Stomach (tissue), 9 donors: ENCODE measurements around the gene BDH1. TPM values are rescaled to one million over a fixed set of nuclear protein-coding genes. Genes with fewer than 3 reads are reported as not detected.
A peak's percentile ranks its signal among the peaks of the same experiment; 100 is the strongest.
"Not testable (repeated sequence)": the region's sequence is repeated elsewhere in the genome, so short reads cannot be mapped to it uniquely, and the experiment has no call there.

Source experiments
- DNase-seq, 2 donors: peaks; one replicate each; pipeline versions ENCODE4 v3.0.0 to v3.0.0-alpha.2; 2013 to 2019
- H3K27ac ChIP-seq, 5 donors: fragments of 200-600 bp in 4 of 5; sonication (generic) in 4 of 5; one replicate each; pipeline ENCODE4 v1.5.1; 2013 to 2019; ENCODE audit warnings: mild to moderate bottlenecking in 1 of 5, moderate library complexity in 1 of 5
- H3K27me3 ChIP-seq, 3 donors: fragments of 200-600 bp; sonication (generic); one replicate each; pipeline ENCODE4 v1.5.1; 2017 to 2019; ENCODE audit warnings: mixed run types in 1 of 3
- H3K36me3 ChIP-seq, 4 donors: fragments of 200-600 bp; sonication (generic); 1 replicate in 3 of 4; 2 replicates in 1 of 4; pipeline ENCODE4 v1.5.1; 2016 to 2019
- H3K4me1 ChIP-seq, 4 donors: fragments of 200-600 bp; sonication (generic); one replicate each; pipeline ENCODE4 v1.5.1; 2016 to 2019
- H3K4me3 ChIP-seq, 4 donors: fragments of 200-600 bp; sonication (generic) in 3 of 4; one replicate each; pipeline ENCODE4 v1.5.1; 2016 to 2019; ENCODE audit warnings: mild to moderate bottlenecking in 1 of 4
- H3K9me3 ChIP-seq, 4 donors: fragments of 200-600 bp; sonication (generic); one replicate each; pipeline ENCODE4 v1.5.1; 2016 to 2019
- CTCF ChIP-seq, 7 experiments: fragments of 450-650 bp in 4 of 7; fragments of 200-600 bp in 3 of 7; sonication (generic) in 3 of 7; IDR thresholded peaks; one replicate each; pipeline ENCODE4 v1.5.1; 2016 to 2019; ENCODE audit warnings: antibody characterized with exemption in 7 of 7, control low read depth in 2 of 7, mild to moderate bottlenecking in 1 of 7
- EP300 ChIP-seq: sonication (generic); formaldehyde crosslinking; IDR thresholded peaks from one replicate; pipeline ENCODE4 v1.6.1; 2017; ENCODE audit warnings: antibody characterized with exemption
- POLR2A ChIP-seq, 4 donors: fragments of 450-650 bp; IDR thresholded peaks; one replicate each; pipeline ENCODE4 v1.6.1; 2016; ENCODE audit warnings: antibody characterized with exemption in 4 of 4, control low read depth in 2 of 4, mild to moderate bottlenecking in 1 of 4, moderate library complexity in 1 of 4
- POLR2AphosphoS5 ChIP-seq, 3 donors: sonication (generic); formaldehyde crosslinking; IDR thresholded peaks; one replicate each; pipeline ENCODE4 v1.6.1; 2016; ENCODE audit warnings: antibody characterized with exemption in 3 of 3
- WGBS, 5 donors: extraction: QIAGEN DNeasy Blood & Tissue Kit in 3 of 5; methylation state at CpG; one replicate each; pipeline versions ENCODE4 v1.1.5 to v1.1.7; 2013 to 2018; 5-methylcytosine and 5-hydroxymethylcytosine counted together
- intact Hi-C: fragments of 100-400 bp; cut with DNase I; formaldehyde crosslinking; loops from one replicate; pipeline ENCODE4 v1.15.1; 2023; ENCODE audit warnings: low total_unique reads
- polyA plus RNA-seq, 3 donors: library from polyadenylated mRNA; stranded (reverse); fragments of 200-250 nt; gene quantifications; one replicate each; pipeline ENCODE4 v1.2.3, GENCODE V29; 2013
- total RNA-seq, 5 donors: library from RNA; depleted of rRNA; stranded (reverse); fragments of >200 nt; gene quantifications; one replicate each; pipeline versions ENCODE4 v1.1.0 to v1.2.3, GENCODE V29; 2014 to 2016
- donor health status: healthy with polysubstance abuse.
- donor health status: Bipolar disorder and iron deficiency.
- donor health status: healthy.

BDH1 gene
- total and polyA plus RNA-seq, 8 donors, result 3.5 to 128 (median 20.6) TPM

- Histone ChIP-seq H3K27ac (no peak overlapping the region), H3K36me3 (no peaks in the 10 kb centered on the region), H3K4me1 (no peaks in the 10 kb centered on the region), H3K4me3 (no peak overlapping the region), H3K27me3 (peaks cover 0 to 8% (median 0%) of the 10 kb centered on the region in 3 donors), H3K9me3 (no peaks in the 10 kb centered on the region)
- intact Hi-C loops, result no loop called here
- no peak for TF ChIP-seq EP300
- no peak for TF ChIP-seq POLR2AphosphoS5 (IDR thresholded peaks at IDR 0.05)
- no peak for TF ChIP-seq POLR2A (IDR thresholded peaks at IDR 0.05)
- TF ChIP-seq CTCF (IDR thresholded peaks at IDR 0.05), result no peak
- no peak for DNase-seq
- WGBS, 5 donors, result 90 to 98% (median 95%) methylated on average over 3 of the region's 3 CpGs
Measured at GRCh38 chr3:197480320-197480719, 75.4 kb downstream of the BDH1 start.

GRCh38 chr3:197478746-197479668 is 76.8 kb downstream of the BDH1 start:
- H3K36me3 ChIP-seq, result no peaks in the 10 kb centered on the region
- DNase-seq, result peak in 1 of 2 donors; percentile 37
- H3K4me1 ChIP-seq, result no peaks in the 10 kb centered on the region
- intact Hi-C loops, result no loop called here
- H3K9me3 ChIP-seq, result no peaks in the 10 kb centered on the region
- TF ChIP-seq POLR2AphosphoS5 (IDR thresholded peaks at IDR 0.05), result no peak
- no peak for TF ChIP-seq CTCF (IDR thresholded peaks at IDR 0.05)
- TF ChIP-seq EP300, result no peak
- no peak for TF ChIP-seq POLR2A (IDR thresholded peaks at IDR 0.05)
- no peak overlapping the region for H3K27ac ChIP-seq
- WGBS, 5 donors, result 71 to 82% (median 79%) methylated on average over 8 to 11 of the region's 11 CpGs
- peaks cover 0 to 8% (median 0%) of the 10 kb centered on the region in 3 donors for H3K27me3 ChIP-seq
- H3K4me3 ChIP-seq, result no peak overlapping the region

GRCh38 chr3:197477816-197478215 is 78.0 kb downstream of the BDH1 start:
- DNase-seq, intact Hi-C loops, H3K36me3 ChIP-seq, H3K4me3 ChIP-seq, H3K27me3 ChIP-seq, H3K4me1 ChIP-seq, H3K9me3 ChIP-seq, H3K27ac ChIP-seq: not testable (repeated sequence)
- WGBS, 5 donors, result 81 to 90% (median 88%) methylated on average over 7 of the region's 7 CpGs

- H3K36me3 ChIP-seq, result no peaks in the 10 kb centered on the region
- TF ChIP-seq CTCF (IDR thresholded peaks at IDR 0.05), result no peak
- TF ChIP-seq EP300, result no peak
- no peak for DNase-seq
- H3K4me3 ChIP-seq, result no peak overlapping the region
- intact Hi-C loops, result no loop called here
- H3K27me3 ChIP-seq, result peaks cover 0 to 8% (median 0%) of the 10 kb centered on the region in 3 donors
- H3K27ac ChIP-seq, result no peak overlapping the region
- H3K9me3 ChIP-seq, result no peaks in the 10 kb centered on the region
- no peaks in the 10 kb centered on the region for H3K4me1 ChIP-seq
- WGBS, 5 donors, result 63 to 69% (median 67%) methylated on average over 5 of the region's 5 CpGs
Measured at GRCh38 chr3:197475997-197476525, 79.7 kb downstream of the BDH1 start.

- no peaks in the 10 kb centered on the region for H3K9me3 ChIP-seq
- 80 to 90% (median 86%) methylated on average over 3 of the region's 3 CpGs for WGBS, 5 donors
- H3K4me1 ChIP-seq, result no peaks in the 10 kb centered on the region
- H3K27ac ChIP-seq, result no peak overlapping the region
- H3K27me3 ChIP-seq, result peaks cover 0 to 8% (median 0%) of the 10 kb centered on the region in 3 donors
- no peak overlapping the region for H3K4me3 ChIP-seq
- TF ChIP-seq CTCF (IDR thresholded peaks at IDR 0.05), result no peak
- TF ChIP-seq POLR2AphosphoS5 (IDR thresholded peaks at IDR 0.05), result no peak
- TF ChIP-seq EP300, result no peak
- TF ChIP-seq POLR2A (IDR thresholded peaks at IDR 0.05), result no peak
- H3K36me3 ChIP-seq, result no peaks in the 10 kb centered on the region
- DNase-seq, result no peak
- intact Hi-C loops, result no loop called here
Measured at GRCh38 chr3:197475514-197475913, 80.3 kb downstream of the BDH1 start.
